PC-3 (cell line): ENCODE results near the gene UPF1. TPM values are rescaled to one million over a fixed set of nuclear protein-coding genes. Genes with fewer than 3 reads are reported as not detected.

Experiments used
- ATAC-seq: fragments of 200-7000 bp; cut with Tn5 transposase; 2 replicates; pipeline ENCODE4 v1.9.1; 2020; ENCODE audit warnings: mild to moderate bottlenecking, moderate library complexity
- BruUV-seq: library from RNA; stranded (reverse); fragments of 400-500 nt; replicated peaks from 2 replicates; lab custom pipeline; 2021; lab: Mats Ljungman, UMichigan
- CTCF ChIA-PET: fragments of 300-600 bp; sonication (Branson Sonifier 250); formaldehyde crosslinking; loops from one replicate; lab custom pipeline; 2022; ENCODE audit warnings: antibody characterized with exemption; lab: Charles Lee
- POLR2A ChIA-PET: fragments of 300-600 bp; sonication (Branson Sonifier 250); formaldehyde crosslinking; loops from one replicate; lab custom pipeline; 2022; ENCODE audit warnings: antibody characterized with exemption; ENCODE audit not compliant: unreplicated experiment; lab: Charles Lee
- DNase-seq: peaks from one replicate; pipeline ENCODE4 v3.0.0-alpha.2; 2015
- H2AFZ ChIP-seq: fragments of 300-600 bp; sonication (generic); 2 replicates; pipeline ENCODE4 v1.6.0; 2016; ENCODE audit warnings: antibody characterized with exemption, low read length
- H3F3A ChIP-seq: fragments of 300-600 bp; sonication (generic); one replicate; pipeline ENCODE4 v1.6.0; 2017; ENCODE audit warnings: antibody characterized with exemption, low read length, control low read depth, mild to moderate bottlenecking; ENCODE audit not compliant: unreplicated experiment
- H3K27ac ChIP-seq: fragments of 300-600 bp; sonication (generic); 2 replicates; pipeline ENCODE4 v1.5.1; 2016; ENCODE audit warnings: mild to moderate bottlenecking, low read length
- H3K27me3 ChIP-seq: fragments of 300-600 bp; sonication (generic); 2 replicates; pipeline ENCODE4 v1.6.1; 2016; ENCODE audit warnings: low read length, mixed read lengths
- H3K36me3 ChIP-seq: fragments of 300-600 bp; sonication (generic); 2 replicates; pipeline ENCODE4 v1.6.1; 2016; ENCODE audit warnings: low read depth, mixed run types, low read length, mixed read lengths
- H3K4me1 ChIP-seq: fragments of 300-600 bp; sonication (generic); 2 replicates; pipeline ENCODE4 v1.5.1; 2016; ENCODE audit warnings: low read length; ENCODE audit not compliant: insufficient read depth
- H3K4me2 ChIP-seq: fragments of 300-600 bp; sonication (generic); 2 replicates; pipeline ENCODE4 v1.6.0; 2016; ENCODE audit warnings: low read length
- H3K4me3 ChIP-seq: fragments of 300-600 bp; sonication (generic); 2 replicates; pipeline ENCODE4 v1.5.1; 2016; ENCODE audit warnings: mild to moderate bottlenecking, low read length, mixed read lengths
- H3K79me2 ChIP-seq: fragments of 300-600 bp; sonication (generic); 2 replicates; pipeline ENCODE4 v1.6.1; 2017; ENCODE audit warnings: low read length, mixed read lengths
- H3K9ac ChIP-seq: fragments of 300-600 bp; sonication (generic); 2 replicates; pipeline ENCODE4 v1.6.0; 2016; ENCODE audit warnings: mild to moderate bottlenecking, low read length
- H3K9me2 ChIP-seq: fragments of 300-600 bp; sonication (generic); replicated peaks from 2 replicates; pipeline ENCODE4 v1.6.1; 2016; ENCODE audit warnings: mixed run types, low read length, mixed read lengths
- H3K9me3 ChIP-seq: fragments of 300-600 bp; sonication (generic); 2 replicates; pipeline ENCODE4 v1.6.1; 2016; ENCODE audit warnings: low read length, mixed read lengths
- H4K20me1 ChIP-seq: fragments of 300-600 bp; sonication (generic); 2 replicates; pipeline ENCODE4 v1.6.1; 2016; ENCODE audit warnings: low read length, mixed read lengths
- CTCF ChIP-seq: fragments of 300-600 bp; sonication (generic); conservative IDR thresholded peaks from 2 replicates; pipeline ENCODE4 v1.5.1; 2017; ENCODE audit warnings: antibody characterized with exemption, low read depth, mild to moderate bottlenecking, low read length
- EZH2 ChIP-seq: fragments of 300-600 bp; sonication (generic); IDR thresholded peaks from one replicate; pipeline ENCODE4 v1.6.1; 2017; ENCODE audit warnings: antibody characterized with exemption, mild to moderate bottlenecking, low read length; ENCODE audit not compliant: unreplicated experiment
- EZH2phosphoT487 ChIP-seq: fragments of 300-600 bp; sonication (generic); IDR thresholded peaks from 2 replicates; pipeline ENCODE4 v1.6.1; 2018; ENCODE audit warnings: mild to moderate bottlenecking, antibody characterized with exemption, low read length, borderline replicate concordance
- intact Hi-C: fragments of 100-400 bp; cut with micrococcal nuclease; formaldehyde crosslinking; loops from 2 replicates; pipeline ENCODE4 v1.9.0; 2023
- total RNA-seq: library from RNA; depleted of rRNA; stranded (reverse); fragments of >200 nt; gene quantifications from 2 replicates; pipeline ENCODE4 v1.2.3, GENCODE V29; 2014

The UPF1 gene
- total RNA-seq, 1 experiment from 2014 or later: 97.1 TPM

GRCh38 chr19:18783958-18784785 lies 47.6 kb upstream of the UPF1 start:
- Histone ChIP-seq H3K9me2 (no peaks in the 10 kb centered on the region), H3K4me2 (no peak overlapping the region), H3K4me1 (no peaks in the 10 kb centered on the region), H3K27ac (no peak overlapping the region), H3K79me2 (no peaks in the 10 kb centered on the region), H2AFZ (no peak overlapping the region), H3K9me3 (no peaks in the 10 kb centered on the region), H3K4me3 (no peak overlapping the region), H3K36me3 (no peaks in the 10 kb centered on the region), H3K9ac (no peak overlapping the region), H4K20me1 (no peaks in the 10 kb centered on the region), H3F3A (no peaks in the 10 kb centered on the region), H3K27me3 (peaks cover 8% of the 10 kb centered on the region)
- POLR2A ChIA-PET: no interaction called here
- no peak for DNase-seq
- TF ChIP-seq EZH2phosphoT487: no peak
- TF ChIP-seq CTCF: no peak
- no peak for TF ChIP-seq EZH2
- CTCF ChIA-PET: no interaction called here
- BruUV-seq: no TSS peak
- no peak for ATAC-seq
- intact Hi-C loops: no loop called here

GRCh38 chr19:18784786-18785120 lies 47.0 kb upstream of the UPF1 start:
- Histone ChIP-seq H3K9me3 (no peaks in the 10 kb centered on the region), H3K27ac (no peak overlapping the region), H3K79me2 (no peaks in the 10 kb centered on the region), H3K9ac (no peak overlapping the region), H3K27me3 (peaks cover 14% of the 10 kb centered on the region), H3K4me3 (no peak overlapping the region), H3K9me2 (no peaks in the 10 kb centered on the region), H3K4me2 (no peak overlapping the region), H4K20me1 (no peaks in the 10 kb centered on the region), H3K4me1 (no peaks in the 10 kb centered on the region), H3K36me3 (no peaks in the 10 kb centered on the region), H2AFZ (no peak overlapping the region), H3F3A (no peaks in the 10 kb centered on the region)
- intact Hi-C loops: no loop called here
- TF ChIP-seq EZH2phosphoT487 (no peak), EZH2 (no peak), CTCF (no peak)
- CTCF ChIA-PET: no interaction called here
- no TSS peak for BruUV-seq
- DNase-seq: no peak
- POLR2A ChIA-PET: no interaction called here
- no peak for ATAC-seq
